ENCODE data around the gene CATSPERZ. TPM values are rescaled to one million over a fixed set of nuclear protein-coding genes. Genes with fewer than 3 reads are reported as not detected.
A peak's percentile ranks its signal among the peaks of the same experiment; 100 is the strongest.

CATSPERZ gene
- total and polyA plus RNA-seq, 9 of the 15 experiments (the other 6 are each of a cell fraction or from before 2014, with no cell fraction given), result 0.86 to 8.5 (median 3.5) TPM

- BruUV-seq (replicated peaks), result no TSS peak
- H3K79me2 ChIP-seq (ENCODE audit: control insufficient read depth, insufficient read depth, low read length), result no peaks in the 10 kb centered on the region
- peaks cover 92% of the 10 kb centered on the region for H3K36me3 ChIP-seq (ENCODE audit: control insufficient read depth, insufficient read depth, low read length)
- H2AFZ ChIP-seq (ENCODE audit: low read depth, low read length), result no peak overlapping the region
- intact Hi-C loops (cut with micrococcal nuclease), result no loop called here
- no peak overlapping the region for H3K4me3 ChIP-seq
- H3K4me1 ChIP-seq (replicated peaks in 1 of 2; ENCODE audit: control insufficient read depth in 2 of 2, insufficient read depth in 2 of 2, low read length in 2 of 2), result peaks cover 0 to 57% of the 10 kb centered on the region in 2 experiments; a peak in 2 of 5 replicates
- H3K9me1 ChIP-seq (ENCODE audit: control insufficient read depth, insufficient read depth, low read length), result no peaks in the 10 kb centered on the region
- H3K27ac ChIP-seq (ENCODE audit: extremely low read depth, low read depth, low read length), result no peak overlapping the region
- no peak overlapping the region for H3K9ac ChIP-seq (ENCODE audit: insufficient read depth in 1 of 2, low read depth in 2 of 2, low read length in 2 of 2)
- peak; percentile 89 to 95; a peak in 3 of 4 replicates for TF ChIP-seq KDM1A (IDR thresholded peaks at IDR 0.05)
- no peak for TF ChIP-seq GABPA (tag; conservative IDR thresholded peaks at IDR 0.05; ENCODE audit: low read depth)
- 0 out of 2 replicates have a peak, but pooled peaks have one; percentile 29 for TF ChIP-seq ZBTB7A (IDR thresholded peaks at IDR 0.05; ENCODE audit: borderline replicate concordance, control insufficient read depth, low read depth, low read length)
- TF ChIP-seq TCF3 (CRISPR knock-in tag; IDR thresholded peaks at IDR 0.05), result 0 out of 2 replicates have a peak, but pooled peaks have one; percentile 5
- TF ChIP-seq RCOR1 (IDR thresholded peaks at IDR 0.05; ENCODE audit: borderline replicate concordance in 1 of 2, low read depth in 2 of 2, low read length in 2 of 2), result 0 out of 4 replicates have a peak, but pooled peaks of 1 of the 2 experiments have one; percentile 5
- TF ChIP-seq NR2C1 (IDR thresholded peaks at IDR 0.05), result peak; percentile 99
- peak; percentile 98 for TF ChIP-seq NR2C1 (tag; IDR thresholded peaks at IDR 0.05)
- TF ChIP-seq RBM22 (IDR thresholded peaks at IDR 0.05; ENCODE audit: low read depth, low read length, poor library complexity, severe bottlenecking), result no peak
- TF ChIP-seq ZNF280B (CRISPR knock-in tag; IDR thresholded peaks at IDR 0.05), result no peak
- peak; percentile 96 for TF ChIP-seq NR2C2 (CRISPR knock-in tag; IDR thresholded peaks at IDR 0.05)
- peak; percentile 97 for TF ChIP-seq NR2C2 (tag; IDR thresholded peaks at IDR 0.05)
- peak; percentile 9; the same call in 1 of the 2 replicates for TF ChIP-seq CBFA2T2 (conservative IDR thresholded peaks at IDR 0.05)
- TF ChIP-seq ESRRA (IDR thresholded peaks at IDR 0.05; ENCODE audit: borderline replicate concordance, low read depth), result peak; percentile 75
- peak; percentile 52; the same call in 1 of the 2 replicates for TF ChIP-seq CBFA2T3 (IDR thresholded peaks at IDR 0.05)
- TF ChIP-seq HDAC1 (IDR thresholded peaks at IDR 0.05), result peak in 1 of 2 experiments; percentile 35; a peak in 1 of 4 replicates
- peak; percentile 69 for TF ChIP-seq MTA2 (IDR thresholded peaks at IDR 0.05; ENCODE audit: low read depth)
- peak in 2 of 4 experiments; percentile 24 to 36 for DNase-seq (ENCODE audit: extremely low read depth in 1 of 4, low spot score in 3 of 4)
- ATAC-seq, result no peak; the same call in 2 of the 3 replicates
- no peaks in the 10 kb centered on the region for H3K27me3 ChIP-seq (ENCODE audit: control insufficient read depth in 2 of 2, insufficient read depth in 2 of 2, low read length in 2 of 2)
- H3K4me2 ChIP-seq (ENCODE audit: insufficient read depth, low read length), result no peak overlapping the region
- no peak for FAIRE-seq
- in situ Hi-C loops (cut with MboI), result no loop called here
- no peaks in the 10 kb centered on the region for H3K9me3 ChIP-seq (replicated peaks; ENCODE audit: control insufficient read depth, insufficient read depth, low read depth, low read length)
- 0 out of 2 replicates have a peak, but pooled peaks cover 4% of the 10 kb centered on the region for H4K20me1 ChIP-seq (replicated peaks; ENCODE audit: control insufficient read depth, insufficient read depth, low read length)
- WGBS (ENCODE audit: insufficient coverage, low coverage, missing lambda C conversion rate), result 60% methylated on average over 4 of the region's 4 CpGs
- POLR2A ChIA-PET, result no interaction called here
- CTCF ChIA-PET (ENCODE audit: low intra/inter-chr PET ratio), result no interaction called here
Measured at GRCh38 chr11:64259533-64260067, 40.6 kb upstream of the CATSPERZ start.
